ENCODE results near the gene ZFP62.

The ZFP62 gene

DNA sequence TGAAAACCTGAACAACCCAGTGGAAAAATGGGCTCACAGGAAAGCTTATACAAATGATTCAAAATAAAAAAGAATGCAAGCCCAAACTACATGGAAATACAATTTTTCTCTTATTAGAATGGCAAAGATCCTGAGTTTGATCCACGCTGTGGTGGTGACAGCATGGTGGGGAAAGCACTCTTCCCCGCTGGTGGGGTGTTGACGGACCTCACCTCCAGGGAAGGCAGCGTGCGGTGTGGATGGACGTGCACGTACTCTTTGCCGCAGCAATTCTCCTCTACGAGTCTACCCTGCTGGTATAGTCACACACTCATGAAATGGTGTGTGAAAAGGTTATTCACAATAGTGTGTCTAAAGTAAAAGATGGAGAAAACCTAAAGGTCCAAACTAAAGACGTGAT, 5.9 kb upstream of the ZFP62 start:
- H3K4me3 ChIP-seq (ENCODE audit: low read length), result no peak overlapping the region

DNA sequence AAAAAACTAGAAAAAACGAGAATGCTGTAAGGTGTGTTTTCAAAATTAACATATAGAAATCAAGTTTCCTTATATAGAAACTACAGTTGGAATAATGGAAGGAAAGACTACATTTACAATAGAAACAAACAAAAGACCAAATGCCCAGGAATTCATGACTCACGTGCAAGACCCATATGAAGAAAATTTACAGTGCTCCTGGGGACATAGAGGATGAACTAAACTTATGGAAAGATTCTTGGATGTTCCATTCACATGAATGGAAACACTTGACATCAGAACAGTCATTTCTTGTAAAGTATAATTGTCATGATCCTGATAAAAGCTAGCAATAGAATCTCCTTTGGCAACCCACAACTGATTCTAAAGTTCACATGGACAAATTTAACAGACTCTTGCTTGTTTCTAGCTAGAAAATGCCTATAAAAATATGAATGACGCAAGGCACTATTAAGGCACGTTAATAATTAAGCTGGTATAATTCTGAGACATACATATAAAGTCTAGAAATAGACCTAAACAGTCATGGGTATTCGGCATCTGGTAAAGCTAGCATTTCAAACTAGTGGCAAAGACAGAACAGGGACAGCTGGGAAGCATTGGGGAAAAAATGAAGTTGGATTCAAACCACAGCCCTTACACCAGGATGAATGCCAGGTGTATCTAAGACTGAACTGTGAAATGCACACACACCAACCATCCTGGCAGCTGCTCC, 5.1 kb upstream of the ZFP62 start:
- TF ChIP-seq, protein P1, sequence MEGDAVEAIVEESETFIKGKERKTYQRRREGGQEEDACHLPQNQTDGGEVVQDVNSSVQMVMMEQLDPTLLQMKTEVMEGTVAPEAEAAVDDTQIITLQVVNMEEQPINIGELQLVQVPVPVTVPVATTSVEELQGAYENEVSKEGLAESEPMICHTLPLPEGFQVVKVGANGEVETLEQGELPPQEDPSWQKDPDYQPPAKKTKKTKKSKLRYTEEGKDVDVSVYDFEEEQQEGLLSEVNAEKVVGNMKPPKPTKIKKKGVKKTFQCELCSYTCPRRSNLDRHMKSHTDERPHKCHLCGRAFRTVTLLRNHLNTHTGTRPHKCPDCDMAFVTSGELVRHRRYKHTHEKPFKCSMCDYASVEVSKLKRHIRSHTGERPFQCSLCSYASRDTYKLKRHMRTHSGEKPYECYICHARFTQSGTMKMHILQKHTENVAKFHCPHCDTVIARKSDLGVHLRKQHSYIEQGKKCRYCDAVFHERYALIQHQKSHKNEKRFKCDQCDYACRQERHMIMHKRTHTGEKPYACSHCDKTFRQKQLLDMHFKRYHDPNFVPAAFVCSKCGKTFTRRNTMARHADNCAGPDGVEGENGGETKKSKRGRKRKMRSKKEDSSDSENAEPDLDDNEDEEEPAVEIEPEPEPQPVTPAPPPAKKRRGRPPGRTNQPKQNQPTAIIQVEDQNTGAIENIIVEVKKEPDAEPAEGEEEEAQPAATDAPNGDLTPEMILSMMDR (conservative IDR thresholded peaks at IDR 0.05; ENCODE audit: low read length), result no peak
- peak; percentile 7 for DNase-seq (ENCODE audit: low read depth)

More for the DNA sequence above, 5.9 kb upstream of the ZFP62 start:
- no peak for DNase-seq (ENCODE audit: low read depth)
- TF ChIP-seq, protein P1 (conservative IDR thresholded peaks at IDR 0.05; ENCODE audit: low read length), result no peak

DNA sequence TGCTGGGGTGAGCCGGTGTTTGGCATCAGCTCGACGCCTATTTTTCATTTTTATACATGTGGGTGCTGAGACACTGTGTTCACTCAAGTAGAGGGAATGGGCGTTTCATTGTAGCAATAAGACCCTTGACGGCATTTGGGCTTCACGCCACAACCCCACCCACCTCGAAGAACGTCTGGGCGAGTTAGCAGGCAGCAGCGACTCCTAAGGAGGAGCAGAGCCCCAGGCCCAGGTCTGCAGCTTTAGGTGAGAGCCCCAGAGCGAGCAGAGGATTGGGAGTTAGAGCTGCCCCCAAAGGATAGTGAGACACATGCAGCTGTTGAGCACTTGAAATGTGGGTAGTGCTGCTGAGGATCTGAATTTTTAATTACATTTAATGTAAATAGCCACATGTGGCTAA, 1.6 kb upstream of the ZFP62 start:
- DNase-seq (ENCODE audit: low read depth), result no peak
- no peak overlapping the region for H3K4me3 ChIP-seq (ENCODE audit: low read length)
- TF ChIP-seq, protein P1 (conservative IDR thresholded peaks at IDR 0.05; ENCODE audit: low read length), result no peak

More for the DNA sequence above, 5.1 kb upstream of the ZFP62 start:
- no peak overlapping the region for H3K4me3 ChIP-seq (ENCODE audit: low read length)

DNA sequence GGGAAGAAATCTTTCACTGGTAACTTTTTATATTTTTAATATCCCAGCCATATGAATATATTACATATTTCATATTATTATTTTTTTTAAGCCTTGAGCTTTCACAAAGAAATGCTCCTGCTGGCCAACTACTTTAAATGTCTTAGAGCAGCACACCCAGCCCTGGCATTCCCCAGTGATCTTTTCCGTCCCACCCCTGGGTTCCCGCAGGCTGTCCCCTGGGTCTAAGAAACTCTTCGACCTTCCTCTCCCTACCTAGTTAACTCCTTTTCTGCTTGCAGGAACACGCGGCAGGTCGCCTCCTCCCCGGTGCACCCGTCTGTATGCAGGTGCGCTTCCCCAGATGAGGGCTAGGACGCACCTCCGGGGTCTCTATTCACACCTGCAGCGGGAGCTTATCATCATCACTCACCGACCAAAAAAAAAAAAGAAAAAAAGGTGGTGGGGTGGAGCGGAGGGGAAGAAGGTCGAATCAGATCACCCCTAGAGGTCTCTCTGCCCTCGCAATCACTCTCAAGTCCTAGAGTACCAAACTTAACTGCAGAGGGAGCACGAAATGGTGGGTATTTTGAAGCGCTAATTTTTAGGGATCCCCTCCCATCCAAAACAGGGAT, 696 bp downstream of the ZFP62 start:
- DNase-seq (ENCODE audit: low read depth), result peak; percentile 38
- TF ChIP-seq, protein P1 (conservative IDR thresholded peaks at IDR 0.05; ENCODE audit: low read length), result peak; percentile 39
- peak overlapping the region; percentile 77 for H3K4me3 ChIP-seq (ENCODE audit: low read length)

DNA sequence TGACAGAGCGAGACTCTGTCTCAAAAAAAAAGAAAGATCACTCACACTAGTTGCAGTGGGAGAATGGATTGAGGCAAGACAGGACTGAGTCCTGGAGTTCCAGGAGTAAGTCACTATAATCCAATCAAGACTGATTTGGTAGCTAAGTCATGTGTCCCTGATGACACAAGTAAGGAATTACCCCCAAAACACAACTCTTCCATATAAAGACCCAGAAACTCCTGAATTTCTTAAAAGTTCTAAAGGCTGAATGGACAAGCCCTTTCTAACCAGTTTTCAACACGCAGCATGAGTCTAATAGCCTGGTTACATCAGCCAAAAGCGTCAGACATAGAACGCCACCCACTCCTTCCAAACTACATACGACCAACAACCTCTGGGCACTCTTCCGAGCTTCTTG, 2.5 kb downstream of the ZFP62 start:
- no peak overlapping the region for H3K4me3 ChIP-seq (ENCODE audit: low read length)
- TF ChIP-seq, protein P1 (conservative IDR thresholded peaks at IDR 0.05; ENCODE audit: low read length), result no peak
- DNase-seq (ENCODE audit: low read depth), result no peak

DNA sequence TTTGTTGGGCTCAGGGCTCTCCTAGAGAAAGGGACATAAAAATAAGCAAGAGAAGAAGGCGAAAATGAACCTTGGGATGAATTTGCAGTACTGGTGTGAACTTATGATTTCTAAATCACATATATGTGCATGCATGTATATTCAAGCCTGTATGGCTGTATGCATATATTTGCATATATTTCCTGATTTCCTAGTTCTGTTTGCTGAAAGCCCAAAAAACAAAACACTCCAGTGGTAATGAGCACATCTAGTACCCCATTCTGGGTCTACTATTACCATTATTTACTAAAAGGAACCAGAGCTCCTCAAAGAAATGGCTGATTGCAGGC, 7.3 kb downstream of the ZFP62 start:
- TF ChIP-seq, protein P1 (conservative IDR thresholded peaks at IDR 0.05; ENCODE audit: low read length), result no peak
- DNase-seq (ENCODE audit: low read depth), result no peak

More for the DNA sequence above, 7.3 kb downstream of the ZFP62 start:
- H3K4me3 ChIP-seq (ENCODE audit: low read length), result no peak overlapping the region
